Activated CD4-positive, CD25-positive, alpha-beta regulatory T cell treated with anti-CD3 and anti-CD28 coated beads, Interleukin-2, amount 50 U/mL, for 16 hours (primary cell): ENCODE data around the gene UBL4A.

Source experiments
- DNase-seq: peaks from one replicate; pipeline ENCODE4 v3.0.0-alpha.2; 2020; ENCODE audit warnings: low read depth, low spot score

Gene UBL4A

GRCh38 chrX:154486396-154487207, at the start of gene UBL4A:
TSS of gene UBL4A (minus strand) at chrX:154486615. CDS start at chrX:154486584, 31 bp downstream.
- DNase-seq = no peak

GRCh38 chrX:154535892-154536291, 49.5 kb upstream of the UBL4A start:
- DNase-seq = no peak

GRCh38 chrX:154534526-154535322, 48.3 kb upstream of the UBL4A start:
- peak; percentile 78 for DNase-seq

- DNase-seq = no peak
These were observed 46.3 kb upstream of the UBL4A start for GRCh38 chrX:154532690-154533089.

- no peak for DNase-seq
These were observed 45.2 kb upstream of the UBL4A start for GRCh38 chrX:154531626-154532025.

GRCh38 chrX:154530286-154530685, 43.9 kb upstream of the UBL4A start:
- no peak for DNase-seq

GRCh38 chrX:154529206-154529612, 42.8 kb upstream of the UBL4A start:
- no peak for DNase-seq

- DNase-seq = peak; percentile 13
These were observed 40.7 kb upstream of the UBL4A start for GRCh38 chrX:154526901-154527675.

- no peak for DNase-seq
These were observed 39.4 kb upstream of the UBL4A start for GRCh38 chrX:154525606-154526490.

- no peak for DNase-seq
These were observed 33.0 kb upstream of the UBL4A start for GRCh38 chrX:154519389-154519788.

- no peak for DNase-seq
These were observed 30.8 kb upstream of the UBL4A start for GRCh38 chrX:154517101-154517781.

- no peak for DNase-seq
These were observed 30.3 kb upstream of the UBL4A start for GRCh38 chrX:154516656-154517100.

GRCh38 chrX:154515966-154516655, 29.7 kb upstream of the UBL4A start, which contains the start of gene FAM3A:
TSS of gene FAM3A (minus strand) at chrX:154516232. CDS start at chrX:154515772, 460 bp downstream.
- peak; percentile 79 for DNase-seq

- DNase-seq = no peak
These were observed 28.9 kb upstream of the UBL4A start for GRCh38 chrX:154515090-154515965.

GRCh38 chrX:154513716-154514115, 27.3 kb upstream of the UBL4A start:
- no peak for DNase-seq

GRCh38 chrX:154512879-154513553, 26.6 kb upstream of the UBL4A start:
- no peak for DNase-seq

- DNase-seq = no peak
These were observed 25.3 kb upstream of the UBL4A start for GRCh38 chrX:154511761-154512160.

- no peak for DNase-seq
These were observed 23.0 kb upstream of the UBL4A start for GRCh38 chrX:154509455-154509854.
